ENCODE results near the gene DLGAP4.

The DLGAP4 gene

DNA sequence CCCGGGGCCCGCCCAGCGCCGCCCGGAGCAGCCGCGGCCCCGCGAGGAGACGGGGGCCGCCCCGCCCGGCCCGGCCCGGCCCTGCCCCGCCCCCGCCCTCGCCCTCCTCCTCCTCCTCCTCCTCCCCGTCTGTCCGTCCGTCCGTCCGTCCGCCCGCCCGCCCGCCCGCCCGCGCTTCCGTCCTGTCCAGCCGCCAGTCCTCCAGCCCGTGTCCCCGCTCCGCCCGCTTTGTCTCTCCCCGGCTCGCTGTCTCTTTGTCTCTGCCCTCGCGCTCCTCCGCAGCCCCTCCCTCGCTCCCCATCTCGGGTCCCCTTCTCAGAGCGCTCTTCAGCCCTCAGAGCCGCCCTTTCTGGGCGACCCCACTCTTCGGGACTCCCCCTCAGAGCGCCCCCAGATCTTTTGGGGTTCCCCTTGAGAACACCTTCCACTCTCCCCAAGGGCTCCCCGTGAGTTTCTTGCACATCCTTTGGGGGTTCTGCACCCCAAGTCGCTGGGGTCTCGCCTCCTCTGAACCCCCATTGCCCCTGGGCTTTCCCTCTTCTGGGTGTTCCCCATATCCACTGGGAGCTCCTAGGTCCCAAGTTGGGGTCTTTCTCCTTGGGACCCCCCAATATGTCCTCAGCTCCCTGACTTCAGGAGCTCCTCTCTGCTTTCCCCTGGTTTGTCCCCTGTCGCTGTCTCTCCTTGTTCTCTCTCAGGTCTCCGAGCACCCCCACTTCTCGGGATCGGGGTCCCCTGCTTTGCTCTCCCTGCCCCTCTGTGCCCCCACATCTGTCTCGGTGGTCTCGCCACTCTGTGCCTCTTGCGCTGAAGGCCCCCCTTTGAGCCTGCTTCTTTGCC lies 155.7 kb downstream of the DLGAP4 start:
- peak in 1 of 2 experiments; percentile 84 for DNase-seq

DNA sequence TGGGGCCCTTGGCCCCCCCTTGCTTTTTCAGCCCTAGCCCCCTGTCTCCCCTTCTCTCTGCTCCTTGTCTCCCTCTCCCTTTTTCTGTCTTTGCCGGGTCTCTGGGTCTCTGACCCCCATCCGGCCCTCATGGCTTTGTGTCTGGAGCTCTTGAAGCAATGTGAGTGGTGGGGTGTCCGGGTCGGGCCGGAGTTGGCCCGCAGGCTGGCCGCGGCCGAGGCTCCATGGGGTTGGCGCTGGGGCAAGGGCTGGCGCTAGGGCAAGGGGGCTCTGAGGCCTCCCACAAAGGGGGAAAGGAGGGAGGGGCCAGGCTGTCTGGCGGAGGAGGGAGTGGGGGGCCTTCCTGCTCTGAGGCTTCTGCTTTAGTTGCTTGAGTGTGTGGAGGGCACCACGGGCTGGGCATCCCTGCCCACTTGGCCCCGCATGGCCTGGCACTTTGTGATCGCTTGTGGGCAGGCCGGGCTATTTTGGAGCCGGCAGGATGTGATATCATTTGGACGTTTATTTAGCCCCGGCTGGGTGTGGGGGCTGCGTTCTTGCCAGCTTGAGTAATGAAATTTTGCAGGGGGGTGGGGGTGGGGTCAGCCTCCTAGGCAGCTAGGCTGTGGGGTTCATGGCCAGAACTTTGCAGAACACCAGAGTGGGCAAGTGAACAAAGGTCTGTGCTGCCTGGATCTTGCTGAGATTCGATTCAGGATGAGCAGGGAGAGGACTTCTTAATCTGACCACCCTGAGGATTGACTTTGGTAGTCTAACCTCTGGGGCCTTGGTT lies 156.5 kb downstream of the DLGAP4 start:
- peak; percentile 50 to 61 for DNase-seq

DNA sequence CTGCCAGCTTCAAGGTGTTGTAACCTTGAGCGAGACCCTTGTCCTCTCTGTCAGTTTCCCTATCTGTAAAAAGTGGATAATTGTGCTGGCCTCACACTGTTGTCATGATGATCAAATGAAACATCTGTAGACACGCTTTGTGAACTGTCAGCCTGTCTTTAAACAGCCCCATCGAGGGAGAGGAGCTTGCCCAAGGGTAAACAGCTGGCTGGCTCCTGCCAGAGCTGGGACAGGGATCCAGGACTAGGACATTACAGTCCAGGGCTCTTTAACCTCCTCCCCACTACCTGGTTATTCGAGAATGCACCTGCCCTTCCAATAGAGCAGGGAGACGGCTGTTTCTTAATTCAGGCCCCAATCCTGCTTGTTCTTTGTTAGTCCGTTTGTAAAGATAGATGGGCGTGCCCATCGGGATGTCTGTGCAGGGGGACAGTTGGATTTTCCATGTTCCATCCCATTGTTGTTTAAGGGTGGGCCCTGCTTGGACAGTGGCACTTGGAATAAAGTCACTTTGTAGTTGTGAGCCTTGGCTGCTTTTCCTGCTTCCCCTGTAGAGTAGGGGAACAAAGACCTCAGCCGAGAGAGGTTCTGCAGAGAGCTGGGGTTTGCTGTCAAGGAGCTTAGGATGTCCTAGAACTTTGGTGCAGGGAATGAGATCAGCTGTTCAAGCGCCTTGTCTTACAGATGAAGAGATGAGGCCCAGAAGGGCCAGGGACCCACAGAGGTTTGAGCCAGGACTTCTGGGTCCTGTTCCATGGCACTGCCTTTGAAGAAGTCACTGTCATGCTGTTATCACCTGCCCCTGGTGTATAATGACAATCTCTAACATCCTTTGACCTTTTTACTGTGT lies 157.3 kb downstream of the DLGAP4 start:
- no peak for DNase-seq

DNA sequence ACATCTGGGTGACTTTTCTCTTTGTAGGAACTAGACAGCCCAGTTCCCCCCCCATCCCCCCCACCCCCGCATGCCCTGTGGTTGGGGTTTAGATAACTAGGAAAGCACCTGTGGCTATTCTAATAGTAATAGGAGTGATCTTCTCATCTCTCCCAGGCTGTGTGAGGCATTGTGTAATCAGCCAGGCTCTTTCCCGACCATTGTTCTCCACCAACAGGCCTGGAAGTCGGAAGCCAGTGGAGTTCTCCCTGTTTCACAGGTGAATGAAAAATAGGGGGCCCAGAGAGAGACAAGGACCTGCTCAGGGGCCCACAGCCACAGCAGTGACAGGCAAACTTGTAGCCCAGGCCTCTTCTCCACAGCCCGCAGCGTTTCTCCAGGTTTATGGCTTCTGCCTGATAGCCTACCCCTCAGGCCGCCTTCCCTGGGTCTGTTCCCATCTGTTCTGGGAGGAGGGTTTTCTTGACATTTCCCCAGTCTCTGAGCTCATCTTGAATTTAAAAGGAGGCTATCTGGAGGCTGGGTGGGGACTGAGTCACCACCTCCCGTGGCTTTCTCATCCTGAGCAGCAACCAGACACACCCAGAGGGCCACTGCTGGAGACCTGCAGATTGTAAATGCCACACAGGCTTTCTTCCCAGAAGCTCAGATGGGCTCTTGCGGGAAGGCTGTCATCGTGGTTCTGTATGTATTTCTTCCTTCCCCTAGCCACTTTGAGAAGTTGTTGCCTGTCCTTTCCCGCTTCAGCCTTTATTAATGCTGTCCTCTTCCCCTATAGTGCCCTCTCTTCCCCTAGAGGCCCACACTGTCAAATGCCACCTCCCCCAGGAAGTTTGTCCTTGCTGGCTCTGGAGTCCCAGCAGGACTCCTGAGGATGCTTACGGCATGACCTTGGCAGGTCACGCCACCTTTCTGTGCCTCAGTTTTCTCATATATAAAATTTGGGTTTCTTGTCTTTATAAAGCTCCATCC lies 159.3 kb downstream of the DLGAP4 start:
- peak; percentile 92 to 98 for DNase-seq

DNA sequence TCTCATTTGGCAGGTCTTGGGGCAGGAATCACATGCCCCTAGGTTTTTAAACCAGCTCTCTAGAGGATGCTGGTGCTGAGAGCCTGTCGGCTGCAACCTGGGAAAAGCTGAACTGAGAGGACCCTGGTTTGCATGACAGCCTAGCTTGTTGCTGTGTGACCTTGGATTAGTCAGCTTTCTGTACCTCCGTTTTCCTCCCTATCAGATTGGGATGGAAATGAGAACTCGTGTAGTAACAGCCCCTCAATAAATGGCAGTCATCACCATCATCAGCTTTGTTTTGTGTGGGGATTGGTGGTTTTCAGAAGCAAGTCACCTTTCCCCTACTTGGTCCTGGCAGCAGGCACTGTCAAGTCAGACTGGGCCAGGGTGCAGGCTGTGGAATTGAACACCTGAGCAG lies 159.9 kb downstream of the DLGAP4 start:
- DNase-seq, result no peak

DNA sequence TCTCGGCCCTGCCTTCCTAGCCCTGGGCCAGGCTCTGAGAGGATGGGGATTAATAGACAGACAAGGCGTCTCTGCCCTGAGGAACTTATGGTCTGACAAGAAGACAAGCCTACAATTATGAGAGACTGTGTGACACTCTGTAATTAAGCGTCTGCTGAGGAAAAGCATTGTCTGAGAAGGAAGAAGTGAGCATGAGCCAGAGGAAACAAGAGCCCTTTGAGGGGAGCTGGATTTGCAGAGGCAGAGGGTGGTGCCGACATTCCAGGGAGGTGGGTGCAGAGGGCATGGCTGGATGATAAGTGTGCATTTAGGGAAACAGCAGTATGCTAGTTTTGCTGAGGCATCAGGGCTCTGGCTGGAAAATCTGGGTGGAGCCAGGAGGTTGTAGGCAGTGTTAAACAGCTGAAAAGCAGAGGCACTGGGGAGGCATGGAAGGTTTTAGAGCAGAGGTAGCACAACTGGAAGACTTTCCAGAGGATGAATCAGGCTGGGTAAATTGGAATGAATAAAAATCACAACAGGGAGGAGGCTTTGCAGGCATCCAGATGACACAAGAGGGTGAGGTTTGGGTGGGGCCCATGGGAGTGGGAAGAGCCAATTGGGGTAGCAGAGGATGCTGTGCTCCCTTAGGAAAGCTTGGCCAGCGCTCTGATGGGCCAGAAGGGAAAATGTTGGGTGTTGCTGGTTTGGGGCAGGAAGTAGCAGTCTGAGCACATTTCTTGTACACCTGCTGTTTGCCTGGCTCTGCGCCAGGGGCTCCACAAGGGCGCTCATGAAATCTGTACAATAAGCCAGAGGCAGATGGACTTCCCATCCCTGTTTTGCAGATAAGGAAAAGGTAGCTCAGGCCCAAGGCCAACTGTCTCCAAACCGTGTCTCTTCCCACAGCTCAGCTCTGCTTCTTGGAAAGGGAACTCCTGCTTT lies 161.2 kb downstream of the DLGAP4 start:
- DNase-seq, result peak in 1 of 2 experiments; percentile 60

DNA sequence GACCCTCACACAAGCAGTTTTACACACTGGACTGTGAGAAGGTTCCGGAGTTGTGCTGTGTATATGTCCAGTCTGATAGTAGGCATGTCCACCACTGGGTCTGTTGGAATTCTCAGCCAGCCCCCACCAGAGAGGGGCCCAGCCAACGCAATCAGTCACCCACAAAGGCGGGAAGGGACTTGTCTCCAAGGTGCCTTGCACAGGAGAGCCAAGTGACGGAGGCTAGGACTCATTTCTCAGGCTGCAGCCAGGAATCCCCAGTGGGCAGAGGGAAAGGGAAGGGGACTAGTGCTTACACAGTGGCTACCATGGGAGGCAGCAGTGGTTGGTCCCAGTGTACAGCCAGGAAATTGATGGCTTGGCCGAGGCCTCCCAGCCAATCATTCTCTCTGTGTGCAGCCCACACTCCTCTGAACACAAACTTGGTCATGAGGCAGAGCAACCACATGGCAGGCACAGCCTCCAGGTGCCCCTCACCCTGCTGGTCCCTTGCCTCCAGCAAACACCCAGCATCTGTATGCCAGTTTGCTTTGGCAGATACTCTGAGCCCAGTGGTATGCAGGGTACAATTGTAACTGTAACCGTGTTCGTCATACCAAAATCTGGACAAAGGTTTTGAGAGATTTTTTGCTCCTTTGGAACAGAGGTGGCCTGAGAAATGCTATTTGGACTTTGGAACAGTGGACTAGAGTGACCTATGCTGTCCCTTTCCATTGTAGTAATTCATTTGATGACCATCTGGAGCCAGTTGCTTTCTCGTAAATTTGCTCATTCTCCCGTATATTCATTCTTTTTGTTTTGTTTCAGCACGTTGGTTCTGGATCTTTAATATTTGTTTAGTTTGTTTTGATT lies 162.2 kb downstream of the DLGAP4 start:
- no peak for DNase-seq

DNA sequence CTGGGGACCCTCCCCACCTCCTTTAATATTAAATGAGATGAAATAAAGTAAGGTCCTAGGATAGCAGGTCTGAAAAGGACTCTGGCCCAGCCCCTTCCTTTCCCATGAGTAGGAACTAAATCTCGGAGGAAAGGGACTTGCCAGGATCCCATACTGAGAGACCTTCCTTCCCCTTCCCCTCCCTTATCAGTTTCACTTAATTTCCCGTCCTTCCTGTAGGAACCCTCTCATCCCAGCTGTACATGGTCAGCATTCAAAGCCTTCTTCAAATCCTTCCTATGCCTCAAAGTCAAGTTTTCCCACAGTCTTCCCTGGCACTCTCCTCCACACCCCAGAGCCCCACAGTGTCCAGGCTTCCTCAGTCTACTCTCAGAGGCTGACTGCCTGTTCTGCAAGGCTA lies 163.8 kb downstream of the DLGAP4 start:
- no peak for DNase-seq

DNA sequence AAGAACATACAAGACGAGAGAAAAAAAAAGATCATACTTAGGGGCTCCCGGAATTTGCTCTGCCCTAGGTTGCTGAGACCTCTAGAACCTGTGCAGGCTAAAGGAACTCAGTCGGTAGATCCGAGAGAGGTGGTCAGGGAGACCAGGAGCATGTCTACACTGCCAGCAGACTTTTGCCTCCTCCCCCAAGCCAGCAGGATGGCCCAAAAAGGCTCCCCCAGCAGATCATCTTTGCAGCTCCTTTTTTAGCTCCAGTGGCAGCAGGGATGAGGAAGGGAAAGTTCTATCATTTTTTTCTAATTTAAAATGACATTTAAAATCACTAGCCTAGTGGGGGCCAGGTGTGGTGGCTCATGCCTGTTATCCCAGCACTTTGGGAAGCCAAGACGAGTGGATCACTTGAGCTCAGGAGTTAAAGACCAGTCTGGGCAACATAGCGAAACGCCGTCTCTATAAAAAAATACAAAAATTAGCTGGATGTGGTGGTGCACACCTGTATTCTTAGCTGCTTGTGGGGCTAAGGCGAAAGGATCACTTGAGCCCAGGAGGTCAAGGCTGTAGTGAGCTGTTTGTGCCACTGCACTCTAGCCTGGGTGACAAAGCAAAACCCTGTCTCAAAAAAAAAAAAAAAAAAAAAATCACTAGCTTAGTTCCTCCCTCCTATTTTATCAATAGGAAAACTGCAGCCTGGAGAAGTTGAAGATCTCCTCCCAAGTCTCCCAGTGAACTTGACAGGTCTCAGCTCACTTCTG lies 165.9 kb downstream of the DLGAP4 start:
- no peak for DNase-seq

DNA sequence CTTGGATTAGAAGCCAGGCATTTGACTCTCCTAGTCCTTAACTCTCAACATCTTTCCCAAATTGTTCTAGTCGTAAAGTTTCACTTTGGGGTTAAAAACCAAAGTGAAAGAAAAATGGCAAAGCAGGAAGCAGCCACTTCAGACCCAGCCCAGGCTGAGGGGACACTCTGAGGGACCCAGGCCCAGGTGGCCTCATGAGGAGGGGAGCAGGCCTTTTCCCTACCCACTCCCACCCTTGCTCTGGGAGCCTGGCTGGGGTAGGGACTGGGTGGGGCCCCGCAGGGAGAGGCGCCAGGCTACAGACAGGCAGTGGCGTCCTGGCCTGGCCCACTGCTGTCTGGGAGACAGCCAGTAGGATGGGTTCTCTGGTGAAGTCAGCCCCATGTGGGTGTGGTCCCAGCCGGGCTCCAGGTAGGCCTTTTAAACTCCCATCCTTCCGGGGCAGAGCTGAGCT lies 166.5 kb downstream of the DLGAP4 start:
- no peak for DNase-seq

DNA sequence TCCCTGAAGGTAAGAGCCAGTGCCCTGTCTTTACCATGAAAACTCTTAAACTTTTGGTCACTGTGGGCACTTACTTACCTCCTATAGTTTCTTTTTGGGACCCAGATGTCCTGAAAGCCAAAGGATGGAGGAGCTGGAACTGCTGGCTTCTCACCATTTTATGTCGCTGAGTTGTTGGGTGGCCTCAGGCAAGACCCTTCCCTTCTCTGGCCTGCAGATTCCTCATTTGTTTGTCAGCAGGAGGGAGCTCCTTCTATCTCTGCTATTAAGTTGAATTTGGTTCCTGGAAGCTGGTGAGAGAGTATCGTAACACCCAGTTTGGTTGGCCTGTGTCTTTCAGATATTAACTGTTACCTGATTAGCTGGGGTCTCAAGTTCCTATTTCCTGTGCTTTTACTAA lies 167.0 kb downstream of the DLGAP4 start:
- no peak for DNase-seq

DNA sequence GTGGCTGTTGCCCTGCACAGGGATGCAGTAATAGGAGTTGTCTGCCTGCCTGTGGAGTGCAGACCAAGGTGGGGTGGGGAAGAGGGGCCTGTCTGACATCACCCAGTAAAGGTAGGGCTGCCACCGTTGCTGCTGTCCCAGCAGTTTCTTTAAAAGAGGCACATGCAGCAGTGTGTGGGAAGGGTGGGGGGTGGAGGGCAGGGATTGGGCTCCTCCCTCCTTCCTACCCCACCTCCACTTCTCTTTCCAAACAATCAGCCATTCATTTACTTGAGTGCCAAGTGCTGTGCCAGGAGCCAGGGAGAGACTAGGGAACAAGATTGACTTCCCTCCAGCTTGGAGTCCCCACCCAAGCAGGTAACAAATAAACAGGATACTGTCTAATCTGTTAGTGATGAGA lies 168.4 kb downstream of the DLGAP4 start:
- no peak for DNase-seq

DNA sequence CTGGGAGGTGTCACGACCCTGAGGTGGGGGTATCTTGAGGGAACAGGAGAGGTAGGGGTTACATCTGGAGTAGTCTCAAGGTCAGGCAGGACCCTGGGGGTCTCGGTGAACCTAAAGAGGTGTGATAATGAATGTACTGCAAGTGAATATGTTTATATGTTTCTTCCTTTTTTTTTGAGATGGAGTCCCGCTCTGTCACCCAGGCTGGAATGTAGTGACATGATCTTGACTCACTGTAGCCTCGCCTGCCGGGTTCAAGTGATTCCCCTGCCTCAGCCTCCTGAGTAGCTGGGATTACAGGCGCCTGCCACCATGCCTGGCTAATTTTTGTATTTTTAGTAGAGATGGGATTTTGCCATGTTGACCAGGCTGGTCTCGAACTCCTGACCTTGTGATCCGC lies 168.9 kb downstream of the DLGAP4 start:
- DNase-seq, result peak in 1 of 2 experiments; percentile 63

DNA sequence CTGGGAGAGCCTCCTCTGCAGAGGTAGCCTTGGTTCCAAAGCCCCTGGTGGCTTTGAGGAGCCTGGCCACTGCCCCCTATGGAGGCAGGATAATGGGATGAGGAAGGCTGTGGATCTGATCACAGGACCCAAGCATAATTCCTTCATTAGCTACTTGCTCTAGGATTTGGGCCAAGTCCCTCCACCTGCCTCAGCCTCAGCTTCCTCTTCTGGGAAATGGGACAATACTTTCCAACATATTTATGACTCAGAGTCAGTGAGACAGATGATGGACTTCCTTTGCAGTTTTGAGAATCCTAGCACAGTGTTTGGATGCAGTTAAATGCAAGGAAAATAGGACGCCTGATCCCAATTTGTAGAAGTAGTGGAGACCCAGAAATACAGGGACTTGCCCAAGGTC lies 171.3 kb downstream of the DLGAP4 start:
- DNase-seq, result no peak

DNA sequence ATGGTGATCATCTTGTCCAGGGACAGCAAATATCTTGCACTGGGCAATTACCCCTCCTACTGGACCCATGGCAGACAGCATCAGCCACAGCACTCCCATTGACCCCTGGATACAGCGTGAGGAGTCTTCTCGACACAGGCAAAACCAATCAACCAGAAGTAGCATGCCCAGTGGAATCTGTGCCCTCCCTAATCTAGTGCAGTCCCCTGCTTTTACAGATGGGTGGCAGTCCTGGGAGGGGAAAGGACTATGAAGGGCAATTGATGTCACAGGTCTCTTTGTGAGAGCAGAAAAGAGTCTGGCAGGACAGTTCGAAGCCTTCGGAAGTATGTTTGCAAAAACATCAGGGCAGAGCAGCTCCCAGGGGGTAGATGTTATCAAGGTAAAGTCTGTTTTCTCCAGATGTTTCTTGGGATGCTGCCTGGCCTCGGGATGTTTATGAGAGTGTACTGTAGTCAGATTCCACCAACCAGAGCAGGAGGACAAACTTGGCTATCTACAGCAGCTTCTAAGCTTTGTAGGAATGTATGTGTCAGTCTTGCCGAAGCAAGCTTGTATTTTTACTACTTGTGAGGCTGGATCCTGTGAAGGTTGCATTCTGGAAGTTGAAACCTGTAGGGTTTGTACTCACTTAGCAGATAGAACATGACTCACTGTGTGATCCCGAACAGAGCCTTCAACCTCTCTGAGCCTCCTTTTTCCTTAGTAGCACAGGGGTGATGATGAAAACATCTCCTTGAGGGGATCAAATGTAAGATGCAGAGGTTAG lies 172.2 kb downstream of the DLGAP4 start:
- DNase-seq, result no peak

DNA sequence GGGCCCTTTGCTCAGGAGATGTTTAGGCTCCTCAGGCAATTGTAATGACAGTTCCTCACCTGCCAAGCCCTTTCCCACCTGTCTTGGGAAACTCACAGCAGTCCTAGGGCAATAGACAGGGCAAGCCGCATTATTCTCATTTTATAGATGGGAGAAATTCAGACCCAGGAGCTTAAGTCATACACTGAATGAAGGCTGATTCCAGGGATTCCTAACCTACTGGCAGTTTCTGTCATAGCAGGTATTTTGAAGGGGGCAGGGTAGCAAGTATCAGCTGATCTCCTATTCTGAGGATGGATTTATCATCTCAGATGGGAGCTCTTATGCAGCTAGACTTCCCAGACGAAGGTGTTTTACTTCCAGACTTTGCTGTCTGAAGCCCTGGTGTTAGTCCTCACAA lies 173.8 kb downstream of the DLGAP4 start:
- no peak for DNase-seq

DNA sequence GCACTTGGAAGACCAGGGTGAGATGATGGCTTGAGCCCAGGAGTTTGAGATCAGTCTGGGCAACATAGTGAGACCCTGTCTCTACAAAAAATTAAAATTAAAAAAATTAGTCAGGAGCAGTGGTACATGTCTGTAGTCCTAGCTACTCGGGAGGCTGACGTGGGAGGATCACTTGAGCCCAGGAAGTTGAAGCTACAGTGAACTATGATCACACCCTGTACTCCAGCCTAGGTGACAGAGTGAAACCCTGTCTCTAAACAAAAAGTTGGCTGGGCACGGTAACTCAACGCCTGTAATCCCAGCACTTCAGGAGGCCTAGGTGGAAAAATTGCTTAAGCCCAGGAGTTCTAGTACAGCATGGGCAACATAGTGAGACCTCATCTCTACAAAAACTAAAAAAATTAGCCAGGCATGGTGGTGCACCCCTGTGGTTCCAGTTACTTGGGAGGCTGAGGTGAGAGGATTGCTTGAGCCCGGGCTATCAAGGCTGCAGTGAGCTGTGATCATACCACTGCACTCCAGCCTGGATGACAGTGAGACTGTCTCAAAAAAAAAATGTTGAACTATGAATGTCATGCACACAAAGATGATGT lies 174.4 kb downstream of the DLGAP4 start:
- DNase-seq, result no peak

All from SW 1271 (cell line).